Measurements from ENCODE around the gene SLC43A2.

DNA sequence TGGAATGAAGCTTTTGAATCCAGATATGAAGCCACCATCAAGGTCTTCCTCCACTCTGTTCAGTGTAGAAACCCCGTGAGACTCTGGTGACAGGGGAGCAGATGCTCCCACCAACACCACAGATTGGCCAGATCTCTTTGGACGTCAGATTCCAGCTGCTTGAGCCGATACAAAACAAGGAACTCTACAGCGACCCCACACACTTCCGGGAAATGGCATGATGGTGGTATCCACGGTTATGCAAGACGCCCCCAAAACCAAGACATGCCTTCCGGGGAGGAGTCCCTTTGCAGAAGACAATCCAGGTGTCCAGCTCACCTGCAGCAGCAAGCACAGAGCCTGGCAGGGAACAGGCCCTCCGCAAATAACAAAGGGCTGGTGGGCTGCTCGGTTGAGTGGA, 46.3 kb downstream of the SLC43A2 start:
- TF ChIP-seq, protein P1, sequence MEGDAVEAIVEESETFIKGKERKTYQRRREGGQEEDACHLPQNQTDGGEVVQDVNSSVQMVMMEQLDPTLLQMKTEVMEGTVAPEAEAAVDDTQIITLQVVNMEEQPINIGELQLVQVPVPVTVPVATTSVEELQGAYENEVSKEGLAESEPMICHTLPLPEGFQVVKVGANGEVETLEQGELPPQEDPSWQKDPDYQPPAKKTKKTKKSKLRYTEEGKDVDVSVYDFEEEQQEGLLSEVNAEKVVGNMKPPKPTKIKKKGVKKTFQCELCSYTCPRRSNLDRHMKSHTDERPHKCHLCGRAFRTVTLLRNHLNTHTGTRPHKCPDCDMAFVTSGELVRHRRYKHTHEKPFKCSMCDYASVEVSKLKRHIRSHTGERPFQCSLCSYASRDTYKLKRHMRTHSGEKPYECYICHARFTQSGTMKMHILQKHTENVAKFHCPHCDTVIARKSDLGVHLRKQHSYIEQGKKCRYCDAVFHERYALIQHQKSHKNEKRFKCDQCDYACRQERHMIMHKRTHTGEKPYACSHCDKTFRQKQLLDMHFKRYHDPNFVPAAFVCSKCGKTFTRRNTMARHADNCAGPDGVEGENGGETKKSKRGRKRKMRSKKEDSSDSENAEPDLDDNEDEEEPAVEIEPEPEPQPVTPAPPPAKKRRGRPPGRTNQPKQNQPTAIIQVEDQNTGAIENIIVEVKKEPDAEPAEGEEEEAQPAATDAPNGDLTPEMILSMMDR (IDR thresholded peaks at IDR 0.05; ENCODE audit: low read length): no peak
- TF ChIP-seq EZH2phosphoT487 (IDR thresholded peaks at IDR 0.05; ENCODE audit: low read length) (no peak), EZH2 (optimal IDR thresholded peaks at IDR 0.05; ENCODE audit: low read depth, low read length) (no peak)

Measured in MM.1S (cell line).